ENCODE data around the gene ADCYAP1R1.

ADCYAP1R1 gene

GRCh38 chr7:31056775-31057346, 4.8 kb downstream of the ADCYAP1R1 start:
- H3K27me3 ChIP-seq (ENCODE audit: insufficient read depth, low read length), result peaks cover 28% of the 10 kb centered on the region
- peaks cover 9% of the 10 kb centered on the region; the same call in 1 of the 2 replicates for H3K4me1 ChIP-seq (ENCODE audit: insufficient read depth, low read length)
- no peak overlapping the region for H3K27ac ChIP-seq (ENCODE audit: low read depth, low read length)
- no peak overlapping the region for H3K9ac ChIP-seq (ENCODE audit: low read depth, low read length)
- no peaks in the 10 kb centered on the region for H3K36me3 ChIP-seq (ENCODE audit: insufficient read depth, low read length)
- no peaks in the 10 kb centered on the region for H3K9me3 ChIP-seq (ENCODE audit: insufficient read depth, low read depth, low read length)
- no peak overlapping the region for H3K4me3 ChIP-seq (ENCODE audit: low read length)
- 74% methylated on average over 10 of the region's 10 CpGs for WGBS

- no peaks in the 10 kb centered on the region for H3K9me3 ChIP-seq (ENCODE audit: insufficient read depth, low read depth, low read length)
- H3K36me3 ChIP-seq (ENCODE audit: insufficient read depth, low read length), result no peaks in the 10 kb centered on the region
- peaks cover 18% of the 10 kb centered on the region for H3K27me3 ChIP-seq (ENCODE audit: insufficient read depth, low read length)
- H3K9ac ChIP-seq (ENCODE audit: low read depth, low read length), result no peak overlapping the region
- no peak overlapping the region for H3K27ac ChIP-seq (ENCODE audit: low read depth, low read length)
- no peak overlapping the region for H3K4me3 ChIP-seq (ENCODE audit: low read length)
- H3K4me1 ChIP-seq (ENCODE audit: insufficient read depth, low read length), result peaks cover 9% of the 10 kb centered on the region; the same call in 1 of the 2 replicates
- WGBS, result 86% methylated on average over 7 of the region's 7 CpGs
Measured at GRCh38 chr7:31058122-31058521, 6.0 kb downstream of the ADCYAP1R1 start.

DNA sequence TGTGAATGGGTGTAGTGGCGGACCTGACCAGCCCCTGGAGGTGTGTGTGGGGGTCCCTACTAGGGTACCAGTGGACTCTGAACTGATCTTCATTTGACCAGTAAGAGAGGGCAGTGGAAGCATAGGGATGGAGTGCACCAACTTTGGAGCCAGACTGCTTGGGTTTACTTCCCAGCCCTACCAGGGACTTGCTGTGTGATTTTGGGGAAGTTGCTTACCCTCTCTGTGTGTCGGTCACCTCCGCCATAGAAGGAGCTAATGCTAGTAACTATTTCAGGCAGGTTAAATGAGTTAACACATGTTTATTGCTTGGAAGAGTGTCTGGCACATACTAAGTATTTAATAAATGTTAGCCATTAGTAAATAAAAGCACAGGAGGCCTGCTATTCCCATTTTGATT, 6.6 kb downstream of the ADCYAP1R1 start:
- Histone ChIP-seq H3K27me3 (ENCODE audit: insufficient read depth, low read length) (peaks cover 12% of the 10 kb centered on the region), H3K36me3 (ENCODE audit: insufficient read depth, low read length) (no peaks in the 10 kb centered on the region), H3K9me3 (ENCODE audit: insufficient read depth, low read depth, low read length) (no peaks in the 10 kb centered on the region), H3K4me1 (ENCODE audit: insufficient read depth, low read length) (peaks cover 4% of the 10 kb centered on the region; the same call in 1 of the 2 replicates), H3K27ac (ENCODE audit: low read depth, low read length) (no peak overlapping the region), H3K4me3 (ENCODE audit: low read length) (no peak overlapping the region), H3K9ac (ENCODE audit: low read depth, low read length) (no peak overlapping the region)
- WGBS, result 96% methylated on average over 3 of the region's 3 CpGs

DNA sequence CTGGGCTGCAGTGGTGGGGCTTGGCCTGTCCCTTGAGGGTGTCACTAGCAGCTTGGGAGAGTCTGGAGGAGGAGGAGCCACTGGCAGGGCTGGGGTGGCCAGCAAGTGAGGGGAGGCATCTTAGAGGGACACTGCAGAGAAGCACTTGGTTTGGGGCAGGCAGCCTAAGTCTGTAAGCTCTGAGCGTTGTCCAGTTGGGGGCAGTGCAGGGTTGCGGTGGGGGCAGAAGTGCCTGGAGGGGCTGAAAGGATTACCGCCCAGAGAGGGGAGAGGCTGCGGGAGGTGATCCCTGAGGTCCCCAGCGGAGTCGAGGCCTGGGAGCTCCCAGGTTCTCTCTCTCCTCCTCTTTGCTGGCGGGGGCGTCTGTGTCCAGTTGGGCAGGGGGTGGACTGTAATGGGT, 7.4 kb downstream of the ADCYAP1R1 start:
- H3K27me3 ChIP-seq (ENCODE audit: insufficient read depth, low read length), result peaks cover 4% of the 10 kb centered on the region

GRCh38 chr7:31061185-31061584, 9.1 kb downstream of the ADCYAP1R1 start:
- no peaks in the 10 kb centered on the region for H3K4me1 ChIP-seq (ENCODE audit: insufficient read depth, low read length)
- no peaks in the 10 kb centered on the region for H3K27me3 ChIP-seq (ENCODE audit: insufficient read depth, low read length)
- no peaks in the 10 kb centered on the region for H3K9me3 ChIP-seq (ENCODE audit: insufficient read depth, low read depth, low read length)
- no peak overlapping the region for H3K27ac ChIP-seq (ENCODE audit: low read depth, low read length)
- WGBS, result 68% methylated on average over 5 of the region's 5 CpGs
- H3K4me3 ChIP-seq (ENCODE audit: low read length), result no peak overlapping the region
- H3K9ac ChIP-seq (ENCODE audit: low read depth, low read length), result no peak overlapping the region
- no peaks in the 10 kb centered on the region for H3K36me3 ChIP-seq (ENCODE audit: insufficient read depth, low read length)

More for the DNA sequence above, 7.4 kb downstream of the ADCYAP1R1 start:
- H3K9ac ChIP-seq (ENCODE audit: low read depth, low read length), result no peak overlapping the region
- H3K4me1 ChIP-seq (ENCODE audit: insufficient read depth, low read length), result no peaks in the 10 kb centered on the region
- H3K36me3 ChIP-seq (ENCODE audit: insufficient read depth, low read length), result no peaks in the 10 kb centered on the region
- H3K27ac ChIP-seq (ENCODE audit: low read depth, low read length), result no peak overlapping the region
- no peaks in the 10 kb centered on the region for H3K9me3 ChIP-seq (ENCODE audit: insufficient read depth, low read depth, low read length)
- WGBS, result 51% methylated on average over 6 of the region's 8 CpGs
- H3K4me3 ChIP-seq (ENCODE audit: low read length), result no peak overlapping the region

DNA sequence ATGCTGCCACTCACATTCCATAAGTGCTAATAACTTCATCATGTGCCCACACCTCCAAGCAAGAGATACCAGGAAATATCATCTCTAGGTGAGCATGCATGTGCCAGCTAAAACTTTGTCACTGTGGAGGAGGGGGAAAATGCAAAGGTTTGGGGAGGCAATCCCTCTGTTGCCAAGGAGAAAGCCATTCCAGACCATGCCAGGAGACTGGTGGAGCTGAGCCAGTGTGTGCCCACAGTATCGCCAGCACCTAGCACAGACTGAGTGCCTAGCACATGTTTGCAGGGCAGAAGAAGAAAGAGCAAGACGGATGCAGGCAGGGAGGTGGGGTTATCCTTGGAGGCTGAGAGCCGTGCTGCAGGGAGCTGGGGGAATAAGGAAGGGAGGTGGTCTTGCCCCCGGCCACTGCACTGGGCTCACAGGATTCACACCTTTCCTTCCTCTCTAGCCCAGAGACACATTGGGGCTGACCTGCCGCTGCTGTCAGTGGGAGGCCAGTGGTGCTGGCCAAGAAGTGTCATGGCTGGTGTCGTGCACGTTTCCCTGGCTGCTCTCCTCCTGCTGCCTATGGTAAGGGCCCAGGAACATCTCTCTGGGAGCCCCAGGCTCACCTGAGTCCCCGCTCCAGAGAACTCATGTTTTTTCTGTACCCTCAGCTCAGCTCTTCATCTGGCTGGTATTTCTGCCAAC, 10.8 kb downstream of the ADCYAP1R1 start:
- no peaks in the 10 kb centered on the region for H3K4me1 ChIP-seq (ENCODE audit: insufficient read depth, low read length)
- H3K4me3 ChIP-seq (ENCODE audit: low read length), result no peak overlapping the region
- H3K36me3 ChIP-seq (ENCODE audit: insufficient read depth, low read length), result no peaks in the 10 kb centered on the region
- no peak overlapping the region for H3K27ac ChIP-seq (ENCODE audit: low read depth, low read length)
- 78% methylated on average over 8 of the region's 8 CpGs for WGBS
- H3K9ac ChIP-seq (ENCODE audit: low read depth, low read length), result no peak overlapping the region
- H3K27me3 ChIP-seq (ENCODE audit: insufficient read depth, low read length), result no peaks in the 10 kb centered on the region
- H3K9me3 ChIP-seq (ENCODE audit: insufficient read depth, low read depth, low read length), result no peaks in the 10 kb centered on the region

DNA sequence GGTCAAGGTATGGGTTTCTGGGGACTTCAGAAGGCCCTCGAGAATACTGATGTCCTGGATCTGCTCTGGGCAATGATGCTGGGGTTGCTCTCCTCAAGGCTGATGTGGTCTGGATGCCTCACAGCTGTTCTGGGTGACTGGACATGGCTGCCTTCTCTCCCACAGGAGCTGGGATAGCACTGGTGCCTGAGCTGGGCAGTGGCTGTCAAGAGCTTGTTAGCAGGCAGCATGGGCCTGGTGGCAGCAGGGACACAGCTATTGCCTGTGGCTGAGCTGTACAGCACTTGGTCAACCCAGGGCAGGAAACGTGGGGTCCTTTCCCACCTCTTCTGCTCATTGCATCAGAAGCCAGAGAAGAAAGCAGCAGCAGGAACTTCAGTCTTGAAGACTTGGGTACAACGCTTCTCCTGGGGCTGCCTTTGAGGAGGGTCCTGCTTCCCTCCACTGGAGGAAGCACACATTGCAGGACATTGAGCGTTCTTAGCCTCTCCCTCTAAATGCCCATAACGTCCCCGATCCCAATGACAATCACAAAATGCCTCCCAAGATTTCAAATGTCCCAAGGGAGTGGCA, 13.0 kb downstream of the ADCYAP1R1 start:
- Histone ChIP-seq H3K27me3 (ENCODE audit: insufficient read depth, low read length) (no peaks in the 10 kb centered on the region), H3K9me3 (ENCODE audit: insufficient read depth, low read depth, low read length) (no peaks in the 10 kb centered on the region), H3K9ac (ENCODE audit: low read depth, low read length) (no peak overlapping the region), H3K4me3 (ENCODE audit: low read length) (no peak overlapping the region), H3K27ac (ENCODE audit: low read depth, low read length) (no peak overlapping the region), H3K36me3 (ENCODE audit: insufficient read depth, low read length) (no peaks in the 10 kb centered on the region), H3K4me1 (ENCODE audit: insufficient read depth, low read length) (no peaks in the 10 kb centered on the region)
- 74% methylated on average over 6 of the region's 6 CpGs for WGBS

DNA sequence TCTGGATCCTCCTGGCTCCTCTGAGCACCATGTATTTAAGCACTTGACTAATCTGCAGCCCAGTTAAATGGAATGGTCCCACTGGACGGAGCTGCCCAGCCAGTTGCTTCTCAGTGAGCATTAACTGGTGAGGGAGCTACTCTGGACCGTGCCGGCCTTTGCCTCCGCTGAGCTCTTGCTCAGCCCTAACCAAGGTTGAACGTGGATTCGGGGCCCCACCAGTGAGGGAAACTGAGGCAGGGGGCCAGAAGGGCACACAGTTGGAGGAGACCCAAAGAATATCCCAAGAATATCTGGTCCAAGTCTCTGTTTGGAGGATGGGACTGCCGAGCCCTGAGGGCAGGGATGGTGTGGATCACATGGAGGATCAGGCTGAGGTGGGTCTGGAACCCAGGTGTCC, 13.7 kb downstream of the ADCYAP1R1 start:
- WGBS, result 92% methylated on average over 7 of the region's 7 CpGs
- Histone ChIP-seq H3K4me1 (ENCODE audit: insufficient read depth, low read length) (no peaks in the 10 kb centered on the region), H3K36me3 (ENCODE audit: insufficient read depth, low read length) (no peaks in the 10 kb centered on the region), H3K27me3 (ENCODE audit: insufficient read depth, low read length) (no peaks in the 10 kb centered on the region), H3K27ac (ENCODE audit: low read depth, low read length) (no peak overlapping the region), H3K4me3 (ENCODE audit: low read length) (no peak overlapping the region), H3K9me3 (ENCODE audit: insufficient read depth, low read depth, low read length) (no peaks in the 10 kb centered on the region), H3K9ac (ENCODE audit: low read depth, low read length) (no peak overlapping the region)

GRCh38 chr7:31066516-31067130, 14.5 kb downstream of the ADCYAP1R1 start:
- Histone ChIP-seq H3K27me3 (ENCODE audit: insufficient read depth, low read length) (no peaks in the 10 kb centered on the region), H3K9me3 (ENCODE audit: insufficient read depth, low read depth, low read length) (no peaks in the 10 kb centered on the region), H3K9ac (ENCODE audit: low read depth, low read length) (no peak overlapping the region), H3K4me1 (ENCODE audit: insufficient read depth, low read length) (no peaks in the 10 kb centered on the region), H3K4me3 (ENCODE audit: low read length) (no peak overlapping the region), H3K27ac (ENCODE audit: low read depth, low read length) (no peak overlapping the region), H3K36me3 (ENCODE audit: insufficient read depth, low read length) (no peaks in the 10 kb centered on the region)
- 85% methylated on average over 4 of the region's 4 CpGs for WGBS

- H3K9ac ChIP-seq (ENCODE audit: low read depth, low read length), result no peak overlapping the region
- H3K4me1 ChIP-seq (ENCODE audit: insufficient read depth, low read length), result no peaks in the 10 kb centered on the region
- H3K9me3 ChIP-seq (ENCODE audit: insufficient read depth, low read depth, low read length), result no peaks in the 10 kb centered on the region
- 93% methylated on average over 3 of the region's 3 CpGs for WGBS
- H3K4me3 ChIP-seq (ENCODE audit: low read length), result no peak overlapping the region
- H3K27ac ChIP-seq (ENCODE audit: low read depth, low read length), result no peak overlapping the region
- no peaks in the 10 kb centered on the region for H3K36me3 ChIP-seq (ENCODE audit: insufficient read depth, low read length)
- no peaks in the 10 kb centered on the region for H3K27me3 ChIP-seq (ENCODE audit: insufficient read depth, low read length)
Measured at GRCh38 chr7:31067491-31067890, 15.4 kb downstream of the ADCYAP1R1 start.

GRCh38 chr7:31068006-31068675, 16.0 kb downstream of the ADCYAP1R1 start:
- Histone ChIP-seq H3K36me3 (ENCODE audit: insufficient read depth, low read length) (no peaks in the 10 kb centered on the region), H3K27ac (ENCODE audit: low read depth, low read length) (no peak overlapping the region), H3K27me3 (ENCODE audit: insufficient read depth, low read length) (no peaks in the 10 kb centered on the region), H3K9ac (ENCODE audit: low read depth, low read length) (no peak overlapping the region), H3K4me1 (ENCODE audit: insufficient read depth, low read length) (no peaks in the 10 kb centered on the region), H3K9me3 (ENCODE audit: insufficient read depth, low read depth, low read length) (no peaks in the 10 kb centered on the region), H3K4me3 (ENCODE audit: low read length) (no peak overlapping the region)
- WGBS, result 94% methylated on average over 16 of the region's 16 CpGs

Measured in HUES64 (cell line).